IPS-15b (cell line): Measurements from ENCODE around the gene SMIM44.
"Not testable (repeated sequence)": the region's sequence is repeated elsewhere in the genome, so short reads cannot be mapped to it uniquely, and the experiment has no call there.

Experiments used
- H3K27me3 ChIP-seq: one replicate; pipeline ENCODE4 v1.6.1; 2013; ENCODE audit warnings: low read length; ENCODE audit not compliant: control insufficient read depth, insufficient read depth
- H3K36me3 ChIP-seq: one replicate; pipeline ENCODE4 v1.6.1; 2013; ENCODE audit warnings: low read length; ENCODE audit not compliant: control insufficient read depth, insufficient read depth
- H3K4me1 ChIP-seq: one replicate; pipeline ENCODE4 v1.6.1; 2013; ENCODE audit warnings: mild to moderate bottlenecking, low read length; ENCODE audit not compliant: control insufficient read depth, insufficient read depth
- H3K4me3 ChIP-seq: one replicate; pipeline ENCODE4 v1.5.1; 2013; ENCODE audit warnings: low read depth, low read length
- H3K9ac ChIP-seq: one replicate; pipeline ENCODE4 v1.6.1; 2013; ENCODE audit warnings: low read depth, mild to moderate bottlenecking, low read length
- H3K9me3 ChIP-seq: one replicate; pipeline ENCODE4 v1.6.1; 2013; ENCODE audit warnings: mild to moderate bottlenecking, low read length; ENCODE audit not compliant: control insufficient read depth, insufficient read depth

SMIM44 gene

GRCh38 chr19:3457528-3458228 is 25.6 kb downstream of the SMIM44 start:
- peak overlapping the region; percentile 13 for H3K4me3 ChIP-seq
- no peak overlapping the region for H3K9ac ChIP-seq

GRCh38 chr19:3456925-3457527 is 26.2 kb downstream of the SMIM44 start:
- H3K36me3 ChIP-seq, result no peaks in the 10 kb centered on the region
- no peaks in the 10 kb centered on the region for H3K9me3 ChIP-seq
- H3K4me3 ChIP-seq, result peak overlapping the region; percentile 13
- no peaks in the 10 kb centered on the region for H3K4me1 ChIP-seq
- peaks cover 34% of the 10 kb centered on the region for H3K27me3 ChIP-seq
- H3K9ac ChIP-seq, result no peak overlapping the region

More at GRCh38 chr19:3457528-3458228, 25.6 kb downstream of the SMIM44 start:
- Histone ChIP-seq H3K36me3 (no peaks in the 10 kb centered on the region), H3K4me1 (no peaks in the 10 kb centered on the region), H3K9me3 (no peaks in the 10 kb centered on the region), H3K27me3 (peaks cover 41% of the 10 kb centered on the region)

GRCh38 chr19:3455960-3456601 is 27.2 kb downstream of the SMIM44 start:
- Histone ChIP-seq H3K27me3 (peaks cover 30% of the 10 kb centered on the region), H3K4me3 (no peak overlapping the region), H3K9ac (no peak overlapping the region), H3K4me1 (no peaks in the 10 kb centered on the region), H3K36me3 (no peaks in the 10 kb centered on the region), H3K9me3 (no peaks in the 10 kb centered on the region)

GRCh38 chr19:3455393-3455955 is 27.8 kb downstream of the SMIM44 start:
- no peaks in the 10 kb centered on the region for H3K36me3 ChIP-seq
- H3K4me3 ChIP-seq, result no peak overlapping the region
- H3K4me1 ChIP-seq, result no peaks in the 10 kb centered on the region
- no peaks in the 10 kb centered on the region for H3K9me3 ChIP-seq
- H3K27me3 ChIP-seq, result peaks cover 25% of the 10 kb centered on the region
- H3K9ac ChIP-seq, result no peak overlapping the region

GRCh38 chr19:3454656-3455392 is 28.4 kb downstream of the SMIM44 start:
- no peaks in the 10 kb centered on the region for H3K36me3 ChIP-seq
- H3K4me3 ChIP-seq, result no peak overlapping the region
- H3K9me3 ChIP-seq, result no peaks in the 10 kb centered on the region
- no peak overlapping the region for H3K9ac ChIP-seq
- peaks cover 18% of the 10 kb centered on the region for H3K27me3 ChIP-seq
- no peaks in the 10 kb centered on the region for H3K4me1 ChIP-seq

- peaks cover 16% of the 10 kb centered on the region for H3K27me3 ChIP-seq
- H3K36me3 ChIP-seq, result no peaks in the 10 kb centered on the region
- no peak overlapping the region for H3K4me3 ChIP-seq
- H3K9me3 ChIP-seq, result no peaks in the 10 kb centered on the region
- H3K4me1 ChIP-seq, result no peaks in the 10 kb centered on the region
- no peak overlapping the region for H3K9ac ChIP-seq
These were observed 29.4 kb downstream of the SMIM44 start for GRCh38 chr19:3453840-3454239.

GRCh38 chr19:3452942-3453214 is 30.4 kb downstream of the SMIM44 start:
- not testable (repeated sequence) for H3K27me3 ChIP-seq, H3K36me3 ChIP-seq, H3K4me1 ChIP-seq, H3K9ac ChIP-seq, H3K9me3 ChIP-seq, H3K4me3 ChIP-seq

- no peaks in the 10 kb centered on the region for H3K9me3 ChIP-seq
- H3K9ac ChIP-seq, result no peak overlapping the region
- H3K36me3 ChIP-seq, result no peaks in the 10 kb centered on the region
- H3K4me1 ChIP-seq, result no peaks in the 10 kb centered on the region
- H3K27me3 ChIP-seq, result peaks cover 2% of the 10 kb centered on the region
- H3K4me3 ChIP-seq, result no peak overlapping the region
These were observed 30.9 kb downstream of the SMIM44 start for GRCh38 chr19:3452171-3452941.

- H3K36me3 ChIP-seq, result no peaks in the 10 kb centered on the region
- no peaks in the 10 kb centered on the region for H3K9me3 ChIP-seq
- no peaks in the 10 kb centered on the region for H3K27me3 ChIP-seq
- no peak overlapping the region for H3K9ac ChIP-seq
- H3K4me1 ChIP-seq, result no peaks in the 10 kb centered on the region
- no peak overlapping the region for H3K4me3 ChIP-seq
These were observed 31.8 kb downstream of the SMIM44 start for GRCh38 chr19:3451451-3451866.

GRCh38 chr19:3450796-3451411 is 32.3 kb downstream of the SMIM44 start:
- no peaks in the 10 kb centered on the region for H3K36me3 ChIP-seq

More at GRCh38 chr19:3450796-3451411, 32.3 kb downstream of the SMIM44 start:
- no peak overlapping the region for H3K4me3 ChIP-seq
- H3K4me1 ChIP-seq, result no peaks in the 10 kb centered on the region
- H3K9ac ChIP-seq, result no peak overlapping the region
- H3K27me3 ChIP-seq, result no peaks in the 10 kb centered on the region
- no peaks in the 10 kb centered on the region for H3K9me3 ChIP-seq
